Activated CD4-positive, alpha-beta T cell treated with anti-CD3 and anti-CD28 coated beads, Interleukin-10, Interleukin-2, amounts not matched to agents 100 ng/mL and 50 ng/mL, durations not matched to agents 16 hours and 8 hours (primary cell): ENCODE results near the gene QRFP.
"Not testable (repeated sequence)": the region's sequence is repeated elsewhere in the genome, so short reads cannot be mapped to it uniquely, and the experiment has no call there.

Experiments
- DNase-seq: peaks from one replicate; pipeline ENCODE4 v3.0.0-alpha.2; 2020

QRFP gene

GRCh38 chr9:130870491-130871381 is 25.9 kb downstream of the QRFP start:
- DNase-seq: no peak

DNA sequence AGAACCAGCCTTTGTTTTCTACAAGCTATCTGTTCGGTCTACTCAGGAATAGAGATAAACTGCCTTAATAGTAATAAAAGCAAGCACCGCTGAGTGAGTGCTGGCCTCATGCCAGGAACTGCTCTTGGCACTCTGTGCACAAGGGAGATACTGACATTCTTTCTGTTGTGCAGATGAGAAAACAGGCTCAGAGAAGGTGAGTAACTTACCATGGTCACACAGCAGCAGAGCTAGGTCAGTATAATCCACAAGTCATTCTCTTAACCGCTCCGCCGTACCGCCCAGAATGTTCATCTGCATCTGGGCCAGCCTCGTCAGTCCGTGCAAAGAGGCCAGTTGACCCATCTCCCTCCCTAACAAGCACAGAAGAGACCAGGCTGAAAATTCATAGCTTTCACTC is 27.4 kb downstream of the QRFP start:
- DNase-seq: no peak

DNA sequence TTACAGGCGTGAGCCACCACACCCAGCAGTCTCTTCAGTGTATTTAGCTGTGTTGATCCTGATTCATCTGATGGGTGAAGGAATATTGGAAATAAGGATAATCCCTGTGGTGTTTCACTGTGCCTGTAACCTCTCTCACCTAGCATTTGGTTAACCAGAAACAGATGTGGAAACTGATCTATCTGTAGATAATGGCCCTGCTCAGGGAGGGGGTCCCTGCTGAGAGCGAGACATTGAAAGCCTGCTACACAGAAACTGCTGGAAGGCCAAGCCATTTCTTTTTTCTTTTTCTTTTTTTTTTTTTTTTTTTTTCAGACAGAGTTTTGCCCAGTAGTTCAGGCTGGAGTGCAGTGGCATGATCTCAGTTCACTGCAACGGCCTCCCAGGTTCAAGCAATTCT is 28.4 kb downstream of the QRFP start:
- DNase-seq: no peak

- DNase-seq: no peak
Measured at GRCh38 chr9:130867556-130867955, 29.1 kb downstream of the QRFP start.

DNA sequence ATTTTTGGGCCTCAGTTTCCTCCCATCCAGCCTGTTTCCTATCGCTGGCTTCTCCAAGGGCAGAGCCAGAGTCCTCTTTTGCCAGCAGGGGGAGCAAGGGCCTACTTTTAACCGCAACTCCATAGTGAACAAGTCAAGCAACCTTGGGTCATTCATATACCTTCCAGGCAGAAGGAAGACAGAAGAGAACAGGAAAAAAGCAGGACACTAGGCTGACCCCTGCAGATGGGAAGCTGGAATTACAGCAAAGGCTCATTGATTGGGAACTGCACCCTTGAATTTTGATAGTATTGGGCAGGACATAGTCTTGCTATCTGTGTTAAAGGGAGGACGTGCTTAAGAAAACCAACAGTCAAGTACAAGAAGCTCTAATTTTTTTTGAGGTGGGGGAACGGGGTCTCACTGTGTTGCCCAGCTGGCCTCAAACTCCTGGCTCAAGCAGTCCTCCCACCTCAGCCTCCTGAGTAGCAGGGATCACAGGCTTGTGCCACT is 30.1 kb downstream of the QRFP start:
- DNase-seq: peak; percentile 61

DNA sequence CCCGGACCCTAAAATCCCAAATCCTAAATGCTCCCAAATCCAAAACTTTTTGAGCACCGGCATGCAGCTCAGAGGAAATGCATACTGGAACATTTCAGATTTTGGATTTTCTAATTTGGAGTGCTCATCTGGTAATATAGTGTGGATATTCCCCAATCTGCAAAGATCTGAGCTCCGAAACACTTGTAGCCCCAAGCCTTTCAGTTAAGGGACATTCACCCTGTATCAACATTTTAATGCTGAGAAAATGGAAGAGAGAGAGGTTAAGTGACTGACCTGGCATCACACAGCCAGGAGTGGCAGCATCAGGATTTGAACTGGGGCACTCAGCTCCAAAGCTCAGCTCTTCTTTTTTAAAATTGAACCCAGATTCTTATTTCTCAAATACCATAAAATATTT is 30.7 kb downstream of the QRFP start:
- no peak for DNase-seq

GRCh38 chr9:130864541-130864940 is 32.1 kb downstream of the QRFP start:
- no peak for DNase-seq

GRCh38 chr9:130862747-130863146 is 33.9 kb downstream of the QRFP start:
- DNase-seq: no peak

GRCh38 chr9:130862217-130862616 is 34.4 kb downstream of the QRFP start:
- no peak for DNase-seq

DNA sequence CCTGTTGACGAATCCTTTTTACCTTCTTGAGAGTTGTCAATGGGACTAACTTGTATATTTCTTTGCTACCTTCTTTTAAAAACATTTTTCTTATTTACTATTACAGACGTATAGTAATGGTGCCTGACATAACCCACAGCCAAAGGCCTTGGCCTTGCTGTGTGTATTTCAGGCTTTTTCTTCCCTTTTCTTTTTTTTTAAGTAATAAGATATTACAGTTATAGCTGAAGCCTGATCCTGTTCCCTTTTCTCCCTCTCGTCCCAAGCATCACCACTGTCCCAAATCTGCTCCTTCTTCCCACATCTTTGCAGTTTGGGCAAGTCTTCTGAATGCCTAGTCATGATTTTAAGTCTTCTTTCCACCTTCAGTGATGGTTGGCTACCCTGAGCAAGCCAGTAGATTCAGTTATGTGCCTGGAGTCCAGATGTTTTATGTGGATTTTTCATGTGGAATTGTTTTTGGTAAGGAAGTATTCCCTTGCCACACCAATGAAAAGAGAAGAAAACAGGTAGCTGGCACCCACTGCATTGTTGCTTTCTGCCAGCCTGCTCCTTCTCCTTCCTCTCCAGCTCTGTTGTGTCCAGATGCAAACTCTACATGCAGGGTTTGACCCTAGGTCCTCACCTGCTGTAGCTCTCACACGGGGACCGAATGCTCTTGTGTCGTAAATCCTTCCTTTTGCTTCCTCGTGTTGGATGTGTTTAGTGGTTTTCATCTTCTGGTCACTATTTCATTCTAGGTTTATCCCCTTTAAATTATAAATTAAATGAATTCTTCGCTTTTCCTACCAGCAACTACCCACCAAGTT is 35.0 kb downstream of the QRFP start:
- no peak for DNase-seq

DNA sequence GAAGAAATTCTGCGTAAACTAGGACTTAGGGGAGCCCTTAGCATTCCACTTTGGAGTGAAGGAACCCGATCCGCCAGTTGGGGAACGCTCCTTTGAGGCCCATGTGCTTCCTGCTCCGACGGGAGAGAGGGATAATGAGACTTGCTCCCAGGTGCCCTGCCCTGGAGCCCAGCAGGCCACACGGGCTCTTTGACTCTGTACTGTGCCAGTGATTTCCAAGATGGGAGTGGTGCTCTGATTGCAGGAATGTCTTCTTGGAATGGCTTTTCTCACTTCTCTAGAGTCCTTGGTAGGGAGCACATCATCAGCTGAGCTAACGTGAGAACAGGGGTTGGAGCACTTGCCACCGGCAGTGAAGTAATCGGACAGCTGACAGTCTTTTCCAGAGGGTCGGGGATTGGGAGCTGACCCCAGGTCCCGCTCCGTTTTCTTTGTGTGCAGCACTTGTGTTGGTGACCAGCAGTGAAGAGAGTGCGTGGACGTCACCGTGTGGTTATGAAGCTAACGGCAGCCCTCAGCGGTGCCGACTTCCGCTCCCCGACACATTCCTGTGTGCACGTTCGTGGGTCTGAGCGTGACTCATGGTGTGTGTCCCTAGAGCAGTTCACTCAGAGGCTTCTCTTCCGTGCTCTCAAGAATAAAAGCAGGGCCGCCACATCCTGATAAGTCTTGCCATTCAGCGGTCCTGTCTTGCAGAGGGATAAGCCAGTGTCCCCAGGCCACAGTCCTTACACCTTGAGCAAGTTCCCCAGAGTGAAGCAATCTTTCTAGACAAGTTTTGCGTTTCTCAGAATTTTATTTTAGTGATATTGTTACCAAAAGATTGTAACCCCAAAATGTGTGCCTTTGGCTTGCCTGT is 35.9 kb downstream of the QRFP start:
- DNase-seq: no peak

DNA sequence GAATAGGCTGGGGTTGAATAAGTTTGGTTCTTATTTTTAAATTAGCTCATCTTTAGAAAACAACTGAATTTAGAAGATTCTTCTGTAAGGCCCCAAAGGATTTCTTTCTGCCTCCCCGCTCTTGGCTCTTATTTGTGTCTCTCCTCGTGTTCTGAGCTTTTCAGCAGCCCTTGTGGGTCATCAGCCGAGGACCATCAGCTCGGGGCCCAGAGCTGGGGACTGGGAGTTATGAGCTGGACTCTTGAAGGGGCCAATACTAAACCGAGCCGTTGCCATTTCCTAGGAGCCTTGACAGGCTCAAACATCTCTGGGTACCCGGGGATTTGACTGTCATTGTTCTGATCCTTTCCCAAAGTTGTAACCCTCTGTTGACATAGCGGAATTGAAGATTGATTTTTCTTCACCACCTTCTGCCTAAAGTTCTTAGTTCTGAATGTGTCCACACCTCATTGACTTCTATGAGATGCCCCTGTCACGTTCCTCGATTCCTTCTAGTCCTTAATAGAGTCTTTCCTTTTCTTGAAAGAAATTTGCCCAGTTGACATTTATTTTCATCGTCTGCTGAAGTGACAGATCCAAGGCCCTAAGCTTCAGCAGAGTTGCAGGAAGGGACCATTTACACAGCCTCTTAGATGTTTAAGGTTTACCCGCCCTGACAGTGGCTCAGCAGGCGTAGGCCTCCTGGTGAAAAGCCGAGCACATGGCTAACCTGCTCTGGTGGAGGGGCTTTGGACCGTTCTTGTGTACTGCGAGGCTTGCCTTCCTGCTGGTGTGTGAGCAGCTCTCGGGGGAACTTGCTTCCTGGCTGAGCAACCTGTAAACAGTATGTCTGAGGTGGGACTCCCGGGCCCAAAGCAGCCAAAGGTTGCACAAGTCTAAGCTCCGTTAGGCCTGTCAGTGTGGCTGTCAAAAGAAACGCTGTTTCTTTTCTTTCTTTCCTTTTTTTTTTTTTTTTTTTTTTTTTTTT is 37.6 kb downstream of the QRFP start:
- DNase-seq: no peak

- no peak for DNase-seq
Measured at GRCh38 chr9:130857864-130858738, 38.5 kb downstream of the QRFP start.

- DNase-seq: no peak
Measured at GRCh38 chr9:130856474-130856873, 40.1 kb downstream of the QRFP start.

DNA sequence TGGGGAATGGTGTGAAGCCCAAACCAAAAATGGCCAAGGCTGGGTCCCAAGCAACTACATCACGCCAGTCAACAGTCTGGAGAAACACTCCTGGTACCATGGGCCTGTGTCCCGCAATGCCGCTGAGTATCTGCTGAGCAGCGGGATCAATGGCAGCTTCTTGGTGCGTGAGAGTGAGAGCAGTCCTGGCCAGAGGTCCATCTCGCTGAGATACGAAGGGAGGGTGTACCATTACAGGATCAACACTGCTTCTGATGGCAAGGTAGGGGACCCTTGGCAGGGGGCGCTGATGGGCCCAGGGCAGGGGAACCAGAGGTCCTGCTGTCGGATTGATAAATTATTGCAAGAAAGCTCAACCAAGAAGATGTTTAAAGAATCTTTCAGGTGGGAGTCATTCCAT is 41.8 kb downstream of the QRFP start:
- no peak for DNase-seq

GRCh38 chr9:130854092-130854491 is 42.5 kb downstream of the QRFP start:
- no peak for DNase-seq

DNA sequence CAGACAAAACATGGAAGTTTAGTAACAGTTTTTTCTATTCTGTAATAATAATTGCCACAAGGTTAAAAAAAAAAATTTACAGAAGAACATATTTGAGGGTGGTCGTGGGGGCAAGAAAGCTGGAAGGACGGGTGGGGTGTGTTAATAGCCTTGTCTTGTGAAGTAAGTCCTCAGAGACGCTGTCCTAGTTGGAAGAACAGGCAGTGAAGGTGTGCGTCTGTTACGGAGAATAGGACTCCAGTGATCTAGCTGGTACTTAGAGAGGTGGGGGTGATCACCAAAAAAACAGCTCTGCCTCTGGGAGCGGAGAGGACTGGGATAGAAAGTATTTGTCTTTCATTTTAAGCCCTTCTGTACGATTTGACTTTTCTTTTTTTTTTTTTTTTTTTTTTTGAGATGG is 43.8 kb downstream of the QRFP start:
- DNase-seq: no peak

- DNase-seq: no peak
Measured at GRCh38 chr9:130849356-130849755, 47.3 kb downstream of the QRFP start.

DNA sequence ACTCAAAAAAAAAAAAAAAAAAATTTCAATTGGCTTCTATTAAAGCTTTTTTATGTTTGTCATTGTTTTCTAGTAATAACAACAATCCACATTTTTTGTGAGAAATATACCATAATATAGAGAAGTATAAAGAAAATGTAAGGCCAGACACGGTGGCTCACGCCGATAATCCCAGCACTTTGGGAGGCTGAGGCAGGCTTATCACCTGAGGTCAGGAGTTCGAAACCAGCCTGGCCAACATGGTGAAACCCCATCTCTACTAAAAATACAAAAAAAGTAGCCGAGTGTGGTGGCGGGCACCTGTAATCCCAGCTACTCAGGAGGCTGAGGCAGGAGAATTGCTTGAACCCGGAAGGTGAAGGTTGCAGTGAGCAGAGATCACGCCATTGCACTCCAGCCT is 48.1 kb downstream of the QRFP start:
- DNase-seq: not testable (repeated sequence)

GRCh38 chr9:130847306-130848217 is 49.0 kb downstream of the QRFP start:
- DNase-seq: no peak
